OCI-LY1 (cell line): Measurements from ENCODE around the gene TRMT6.

ENCODE experiments used
- CTCF ChIP-seq: fragments of 200-600 bp; sonication (generic), shearing (Covaris generic); IDR thresholded peaks from 2 replicates; pipeline ENCODE4 v1.5.1; 2017; ENCODE audit warnings: mild to moderate bottlenecking, antibody characterized with exemption, low read length, moderate library complexity, mixed read lengths
- EZH2 ChIP-seq: fragments of 200-600 bp; sonication (generic), shearing (Covaris generic); IDR thresholded peaks from 2 replicates; pipeline ENCODE4 v1.8.0; 2017; ENCODE audit warnings: borderline replicate concordance, mixed run types, mild to moderate bottlenecking, antibody characterized with exemption, low read length, moderate library complexity, mixed read lengths

- no peak for TF ChIP-seq CTCF
- TF ChIP-seq EZH2: no peak
Observed at GRCh38 chr20:5967469-5967868, 17.1 kb upstream of the TRMT6 start.
